Right atrium auricular region (tissue), 2 donors: ENCODE data around the gene PLEKHG3. TPM values are rescaled to one million over a fixed set of nuclear protein-coding genes. Genes with fewer than 3 reads are reported as not detected.

Experiments used
- DNase-seq: peaks from one replicate; pipeline ENCODE4 v3.0.0-alpha.2; 2019; ENCODE audit warnings: low spot score
- H3K27ac ChIP-seq, 2 donors: fragments of 200-600 bp; sonication (generic); 1 replicate in 1 of 2; 2 replicates in 1 of 2; pipeline ENCODE4 v1.5.1; 2016 to 2019
- H3K27me3 ChIP-seq, 2 donors: fragments of 200-600 bp; sonication (generic); one replicate each; pipeline versions ENCODE4 v1.5.1 to v1.6.0; 2017 to 2019
- H3K36me3 ChIP-seq: fragments of 200-600 bp; sonication (generic); one replicate; pipeline ENCODE4 v1.5.1; 2016
- H3K4me1 ChIP-seq, 2 donors: fragments of 200-600 bp; sonication (generic); one replicate each; pipeline versions ENCODE4 v1.5.1 to v1.6.0; 2017 to 2019
- H3K4me3 ChIP-seq, 2 donors: fragments of 200-600 bp; sonication (generic); 1 replicate in 1 of 2; 2 replicates in 1 of 2; pipeline ENCODE4 v1.5.1; 2017 to 2019; ENCODE audit warnings: mild to moderate bottlenecking in 1 of 2, moderate library complexity in 1 of 2
- H3K9me3 ChIP-seq, 2 donors: fragments of 200-600 bp; sonication (generic); one replicate each; pipeline ENCODE4 v1.5.1; 2019
- total RNA-seq, 2 donors: library from RNA; depleted of rRNA; stranded (reverse); fragments of >200 nt; gene quantifications; one replicate each; pipeline ENCODE4 v1.1.0, GENCODE V29; 2016
- TF ChIP-seq, protein P1 (sequence below), 2 donors: fragments of 200-600 bp; sonication (generic); IDR thresholded peaks; one replicate each; pipeline ENCODE4 v1.5.1; 2019; ENCODE audit warnings: antibody characterized with exemption in 2 of 2

PLEKHG3 gene
- total RNA-seq, 2 donors from 2014 or later, result 26.1 to 28.1 TPM

DNA sequence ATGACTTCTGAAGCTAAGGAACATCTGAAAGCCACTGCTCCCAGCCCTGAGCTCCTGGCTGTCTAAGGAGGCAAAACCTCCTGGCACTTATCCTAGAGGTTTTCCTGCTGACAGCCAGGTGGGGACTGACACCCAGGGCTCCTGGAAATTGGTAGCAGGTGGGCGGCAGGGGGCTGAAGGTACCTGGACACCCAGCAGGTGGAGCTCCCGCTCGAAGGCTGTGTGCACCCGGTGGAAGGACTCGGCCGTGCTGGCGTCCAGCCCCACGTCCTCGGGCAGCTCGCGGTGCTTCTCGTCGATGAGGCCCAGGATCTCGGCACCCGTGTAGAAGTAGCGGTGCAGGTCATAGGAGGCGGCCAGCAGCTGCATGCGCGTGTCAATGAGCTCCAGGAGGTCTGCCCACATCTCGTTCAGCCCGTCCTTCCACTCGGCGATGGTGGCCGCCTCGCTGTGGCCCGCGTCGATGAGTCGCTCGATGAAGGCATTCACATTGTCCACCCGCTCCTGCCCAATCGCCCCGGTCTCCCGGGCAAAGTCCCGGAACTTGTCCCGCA, 68.2 kb downstream of the PLEKHG3 start:
- no peak overlapping the region for H3K4me3 ChIP-seq
- no peak for DNase-seq
- TF ChIP-seq, protein P1, sequence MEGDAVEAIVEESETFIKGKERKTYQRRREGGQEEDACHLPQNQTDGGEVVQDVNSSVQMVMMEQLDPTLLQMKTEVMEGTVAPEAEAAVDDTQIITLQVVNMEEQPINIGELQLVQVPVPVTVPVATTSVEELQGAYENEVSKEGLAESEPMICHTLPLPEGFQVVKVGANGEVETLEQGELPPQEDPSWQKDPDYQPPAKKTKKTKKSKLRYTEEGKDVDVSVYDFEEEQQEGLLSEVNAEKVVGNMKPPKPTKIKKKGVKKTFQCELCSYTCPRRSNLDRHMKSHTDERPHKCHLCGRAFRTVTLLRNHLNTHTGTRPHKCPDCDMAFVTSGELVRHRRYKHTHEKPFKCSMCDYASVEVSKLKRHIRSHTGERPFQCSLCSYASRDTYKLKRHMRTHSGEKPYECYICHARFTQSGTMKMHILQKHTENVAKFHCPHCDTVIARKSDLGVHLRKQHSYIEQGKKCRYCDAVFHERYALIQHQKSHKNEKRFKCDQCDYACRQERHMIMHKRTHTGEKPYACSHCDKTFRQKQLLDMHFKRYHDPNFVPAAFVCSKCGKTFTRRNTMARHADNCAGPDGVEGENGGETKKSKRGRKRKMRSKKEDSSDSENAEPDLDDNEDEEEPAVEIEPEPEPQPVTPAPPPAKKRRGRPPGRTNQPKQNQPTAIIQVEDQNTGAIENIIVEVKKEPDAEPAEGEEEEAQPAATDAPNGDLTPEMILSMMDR (IDR thresholded peaks at IDR 0.05), result no peak
- no peak overlapping the region for H3K27ac ChIP-seq
- H3K9me3 ChIP-seq, result no peaks in the 10 kb centered on the region
- peaks cover 52% of the 10 kb centered on the region for H3K36me3 ChIP-seq
- no peaks in the 10 kb centered on the region for H3K27me3 ChIP-seq
- peaks cover 0 to 9% of the 10 kb centered on the region in 2 donors for H3K4me1 ChIP-seq

GRCh38 chr14:64773046-64773445, 68.8 kb downstream of the PLEKHG3 start:
- TF ChIP-seq, protein P1 (IDR thresholded peaks at IDR 0.05), result no peak
- H3K36me3 ChIP-seq, result peaks cover 52% of the 10 kb centered on the region

DNA sequence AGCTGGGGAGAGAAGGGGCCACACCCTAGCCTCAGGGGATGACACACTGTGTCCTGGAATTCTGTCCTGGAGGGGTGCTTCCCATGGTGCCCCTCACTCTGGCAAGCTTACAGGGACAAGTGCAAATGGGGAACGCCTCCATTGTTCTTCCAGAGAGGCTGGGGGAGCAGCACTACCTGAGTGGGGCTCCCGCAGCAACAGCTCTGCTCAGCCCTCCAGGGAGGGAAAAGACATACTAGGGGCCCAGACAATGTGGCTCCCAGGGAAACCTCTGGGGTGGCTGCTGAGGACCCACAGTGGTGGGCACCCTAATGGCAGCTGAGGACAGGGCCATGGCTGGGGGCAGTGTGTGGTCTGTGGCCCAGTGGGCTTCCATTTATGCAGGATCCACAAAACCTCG, 69.4 kb downstream of the PLEKHG3 start:
- TF ChIP-seq, protein P1 (IDR thresholded peaks at IDR 0.05), result no peak

More at GRCh38 chr14:64773046-64773445, 68.8 kb downstream of the PLEKHG3 start:
- DNase-seq, result no peak
- H3K9me3 ChIP-seq, result no peaks in the 10 kb centered on the region
- no peak overlapping the region for H3K4me3 ChIP-seq
- peaks cover 0 to 15% of the 10 kb centered on the region in 2 donors for H3K4me1 ChIP-seq
- H3K27me3 ChIP-seq, result no peaks in the 10 kb centered on the region
- no peak overlapping the region for H3K27ac ChIP-seq

GRCh38 chr14:64774272-64774671, 70.0 kb downstream of the PLEKHG3 start:
- H3K36me3 ChIP-seq, result peaks cover 46% of the 10 kb centered on the region

More for the DNA sequence above, 69.4 kb downstream of the PLEKHG3 start:
- Histone ChIP-seq H3K4me3 (no peak overlapping the region), H3K9me3 (no peaks in the 10 kb centered on the region), H3K27ac (no peak overlapping the region), H3K4me1 (peaks cover 0 to 20% of the 10 kb centered on the region in 2 donors), H3K27me3 (no peaks in the 10 kb centered on the region), H3K36me3 (peaks cover 52% of the 10 kb centered on the region)
- no peak for DNase-seq

GRCh38 chr14:64775081-64775777, 71.0 kb downstream of the PLEKHG3 start:
- Histone ChIP-seq H3K4me1 (peaks cover 0 to 28% of the 10 kb centered on the region in 2 donors), H3K9me3 (no peaks in the 10 kb centered on the region), H3K27ac (no peak overlapping the region), H3K36me3 (peaks cover 46% of the 10 kb centered on the region), H3K27me3 (no peaks in the 10 kb centered on the region), H3K4me3 (no peak overlapping the region)
- no peak for DNase-seq
- TF ChIP-seq, protein P1 (IDR thresholded peaks at IDR 0.05), result no peak

More at GRCh38 chr14:64774272-64774671, 70.0 kb downstream of the PLEKHG3 start:
- Histone ChIP-seq H3K4me3 (no peak overlapping the region), H3K9me3 (no peaks in the 10 kb centered on the region), H3K27ac (no peak overlapping the region), H3K27me3 (no peaks in the 10 kb centered on the region), H3K4me1 (peaks cover 0 to 27% of the 10 kb centered on the region in 2 donors)
- DNase-seq, result no peak
- TF ChIP-seq, protein P1 (IDR thresholded peaks at IDR 0.05), result no peak
